ENCODE data around the gene BANF1.

Gene BANF1, protein sequence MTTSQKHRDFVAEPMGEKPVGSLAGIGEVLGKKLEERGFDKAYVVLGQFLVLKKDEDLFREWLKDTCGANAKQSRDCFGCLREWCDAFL

DNA sequence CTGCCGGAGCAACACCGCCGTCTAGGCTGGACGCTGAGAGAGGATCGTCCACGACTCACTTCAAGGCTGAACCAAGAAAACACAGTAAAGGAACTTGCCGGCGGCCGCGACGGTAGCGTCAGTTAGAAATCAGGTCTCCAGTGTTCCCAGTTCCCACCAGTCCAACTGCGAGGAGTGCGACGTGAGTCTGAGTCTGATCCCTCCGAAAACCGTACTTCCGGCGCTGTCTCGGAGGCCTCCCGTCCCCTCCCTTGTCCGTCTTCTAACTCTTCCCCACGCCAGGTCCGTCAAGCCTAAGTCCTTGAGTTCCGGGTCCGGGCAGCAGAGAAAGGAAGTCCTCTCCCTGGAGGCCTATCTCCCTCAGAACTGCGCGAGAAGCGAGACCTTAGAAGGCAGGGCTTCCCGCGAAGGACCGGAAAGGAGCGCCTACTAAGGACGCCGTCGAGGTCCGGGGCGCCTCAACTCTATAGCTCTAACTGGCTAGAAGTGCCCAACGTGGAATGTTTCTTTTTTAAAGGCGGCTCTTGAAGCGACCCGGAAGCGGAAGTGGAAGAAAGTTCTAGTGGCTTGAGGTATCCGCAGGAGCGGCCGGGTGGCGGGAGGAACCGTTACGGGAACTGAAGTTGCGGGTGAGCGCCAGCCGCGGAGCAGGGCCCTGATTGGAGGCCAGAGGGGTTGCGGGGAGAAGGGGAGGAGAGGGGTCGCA is at the start of gene BANF1, which contains the start of gene EIF1AD:
Gene BANF1, plus strand, starts transcription at position 562 of the 706 bp plus-strand sequence. CDS start 748 bp downstream, outside the sequence.
Gene EIF1AD, minus strand, starts transcription at position 216 of the 706 bp plus-strand sequence. CDS start 1,768 bp downstream, outside the sequence.
- peak; percentile 100 for DNase-seq

DNA sequence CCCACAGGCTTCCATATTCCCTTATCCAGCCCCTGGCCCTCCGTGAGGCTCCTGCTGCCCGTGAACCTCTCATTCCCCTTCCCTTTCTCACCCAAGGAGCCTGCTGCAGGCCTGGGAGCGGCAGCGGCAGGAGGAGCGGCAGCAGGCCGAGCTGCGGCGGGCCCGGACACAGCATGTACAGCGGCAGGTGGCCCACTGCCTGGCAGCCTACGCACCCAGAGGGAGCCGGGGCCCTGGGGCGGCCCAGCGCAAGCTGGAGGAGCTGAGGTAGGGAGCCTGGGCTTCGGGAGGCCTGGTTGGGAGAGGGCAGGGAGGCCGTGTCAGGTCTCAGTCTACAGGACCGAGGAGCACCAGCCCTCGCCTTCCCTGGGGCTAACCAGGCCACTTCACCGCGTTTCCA is 48.8 kb upstream of the BANF1 start:
- no peak for DNase-seq

DNA sequence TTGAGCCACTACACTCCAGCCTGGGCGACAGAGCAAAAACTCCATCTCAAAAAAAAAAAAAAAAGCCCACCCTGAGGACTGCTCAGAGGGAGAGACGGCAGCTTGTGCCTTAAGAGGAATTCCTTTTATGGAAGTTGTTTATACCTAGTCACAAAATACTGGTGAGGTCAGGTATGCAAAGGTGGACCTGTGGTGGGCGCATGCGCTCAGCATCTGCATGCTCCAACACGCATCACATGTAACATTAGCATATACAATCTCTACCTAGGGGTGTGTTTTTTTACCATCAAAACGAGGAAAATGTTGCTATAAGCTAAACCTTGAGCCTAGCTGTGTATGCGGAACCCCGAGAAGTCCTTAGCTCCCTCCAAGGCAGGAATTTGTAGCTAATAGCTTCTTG is 47.5 kb upstream of the BANF1 start:
- DNase-seq: peak; percentile 37

DNA sequence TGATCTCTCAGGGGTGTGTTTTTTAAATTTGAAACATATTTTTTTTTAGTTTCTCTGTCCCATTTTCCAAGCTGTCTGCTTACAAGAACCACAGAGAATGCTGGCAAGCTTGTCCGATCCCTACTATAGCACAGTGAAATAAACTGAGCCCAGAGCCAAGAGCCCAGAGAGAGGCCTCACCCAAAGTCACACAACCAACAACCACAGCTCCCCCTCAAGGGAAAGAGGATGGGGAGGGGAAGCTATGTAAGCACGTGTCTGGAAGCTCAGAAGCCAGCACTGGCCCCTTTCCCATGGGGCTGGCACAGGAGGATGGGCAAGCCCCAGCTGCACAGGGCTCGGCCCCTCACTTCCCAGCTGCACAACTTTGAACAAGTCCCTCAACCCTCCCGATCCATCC is 44.0 kb upstream of the BANF1 start:
- no peak for DNase-seq

DNA sequence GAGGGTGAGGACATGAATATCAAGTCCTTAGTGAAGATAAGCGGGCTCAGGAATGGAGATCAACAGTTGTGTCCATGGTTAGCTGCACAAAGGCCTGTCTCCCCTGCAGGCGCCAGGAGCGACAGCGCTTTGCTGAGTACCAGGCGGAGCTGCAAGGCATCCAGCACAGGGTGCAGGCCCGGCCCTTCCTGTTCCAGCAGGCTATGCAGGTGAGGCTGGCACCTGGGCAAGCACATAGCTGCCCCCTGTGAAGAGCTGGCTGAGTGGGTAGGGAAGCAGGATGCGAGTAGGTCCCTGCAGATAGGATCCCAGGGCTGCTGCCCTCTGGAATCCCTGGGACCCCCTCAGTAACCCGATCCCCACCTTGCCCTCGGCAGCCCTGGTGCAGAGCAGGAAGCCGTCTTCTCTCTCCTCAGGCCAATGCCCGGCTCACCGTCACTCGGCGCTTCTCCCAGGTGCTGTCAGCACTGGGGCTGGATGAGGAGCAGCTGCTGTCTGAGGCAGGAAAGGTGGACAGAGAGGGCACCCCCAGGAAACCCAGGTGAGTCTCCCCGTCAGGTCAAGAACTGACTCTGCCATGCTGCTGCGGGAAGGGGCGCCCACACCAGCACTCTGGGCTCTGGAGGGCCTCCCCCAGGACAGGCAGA is 43.4 kb upstream of the BANF1 start:
- DNase-seq: no peak

DNA sequence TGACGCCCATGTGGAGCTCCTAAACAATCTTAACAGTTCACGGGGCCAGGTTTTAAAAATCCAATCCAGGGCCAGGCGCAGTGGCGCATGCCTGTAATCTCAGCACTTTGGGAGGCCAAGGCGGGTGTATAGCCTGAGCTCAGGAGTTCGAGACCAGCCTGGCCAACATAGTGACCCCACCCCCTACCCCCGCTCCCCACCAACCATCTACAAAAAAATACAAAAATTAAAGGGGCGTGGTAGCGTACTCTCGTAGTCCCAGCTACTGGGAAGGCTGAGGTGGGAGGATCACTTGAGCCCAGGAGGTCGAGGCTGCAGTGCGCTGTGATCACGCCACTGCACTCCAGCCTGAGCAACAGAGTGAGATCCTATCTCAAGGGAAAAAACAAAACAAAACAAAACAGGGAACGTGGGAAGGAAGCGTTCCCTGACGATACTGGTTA is 41.5 kb upstream of the BANF1 start:
- no peak for DNase-seq

DNA sequence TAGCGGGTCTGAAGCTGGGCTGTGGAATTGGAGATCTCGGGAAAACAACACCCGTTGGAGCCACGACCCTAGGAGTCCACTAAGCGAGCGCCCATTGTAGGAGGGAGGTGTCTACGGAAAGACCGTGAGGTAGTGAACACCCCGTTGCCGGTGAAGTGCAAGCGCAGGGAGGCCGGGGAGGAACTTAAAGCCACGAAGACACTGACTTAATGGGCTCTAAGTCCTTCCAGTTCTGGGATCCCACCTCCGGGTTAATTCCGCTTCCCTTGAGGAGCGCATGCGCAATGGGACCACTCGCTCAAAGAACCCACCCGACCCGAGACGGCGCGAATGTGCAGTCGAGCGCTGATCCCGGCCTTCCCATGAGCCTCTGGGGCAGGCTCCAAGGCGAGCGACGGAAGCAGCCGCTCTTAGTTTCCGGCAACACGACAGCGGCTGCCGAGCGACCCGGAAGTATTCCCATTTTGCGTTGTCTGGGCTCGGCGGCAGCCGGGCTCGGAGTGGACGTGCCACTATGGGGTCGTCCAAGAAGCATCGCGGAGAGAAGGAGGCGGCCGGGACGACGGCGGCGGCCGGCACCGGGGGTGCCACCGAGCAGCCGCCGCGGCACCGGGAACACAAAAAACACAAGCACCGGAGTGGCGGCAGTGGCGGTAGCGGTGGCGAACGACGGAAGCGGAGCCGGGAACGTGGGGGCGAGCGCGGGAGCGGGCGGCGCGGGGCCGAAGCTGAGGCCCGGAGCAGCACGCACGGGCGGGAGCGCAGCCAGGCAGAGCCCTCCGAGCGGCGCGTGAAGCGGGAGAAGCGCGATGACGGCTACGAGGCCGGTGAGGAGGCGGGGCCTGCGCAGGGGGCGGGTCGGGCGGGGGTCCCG is 40.8 kb upstream of the BANF1 start, which contains the start of gene SART1:
Gene SART1, plus strand, starts transcription at position 468 of the 874 bp plus-strand sequence. Its CDS starts 47 bp downstream, at position 515.
- peak; percentile 97 for DNase-seq

DNA sequence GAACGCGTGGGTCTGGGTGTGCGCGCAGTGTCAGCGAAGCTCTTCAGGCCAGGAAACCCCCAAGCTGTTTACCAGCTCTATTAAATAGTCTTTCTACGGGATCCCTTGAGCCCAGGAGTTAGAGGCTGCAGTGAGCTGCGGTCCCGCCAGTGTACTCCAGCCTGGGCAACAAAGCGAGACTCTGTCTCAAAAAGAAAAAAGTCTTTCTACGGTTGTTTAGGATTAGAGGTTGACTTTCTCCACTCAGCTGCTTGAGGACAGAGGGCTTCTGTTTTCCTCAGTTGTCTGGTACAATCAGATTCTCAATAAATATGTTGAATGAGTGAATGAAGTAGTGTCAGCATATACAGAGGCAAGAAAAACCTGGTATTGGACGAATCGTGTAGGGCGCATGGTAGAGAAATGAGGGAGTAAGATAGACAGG is 40.1 kb upstream of the BANF1 start:
- DNase-seq: no peak

DNA sequence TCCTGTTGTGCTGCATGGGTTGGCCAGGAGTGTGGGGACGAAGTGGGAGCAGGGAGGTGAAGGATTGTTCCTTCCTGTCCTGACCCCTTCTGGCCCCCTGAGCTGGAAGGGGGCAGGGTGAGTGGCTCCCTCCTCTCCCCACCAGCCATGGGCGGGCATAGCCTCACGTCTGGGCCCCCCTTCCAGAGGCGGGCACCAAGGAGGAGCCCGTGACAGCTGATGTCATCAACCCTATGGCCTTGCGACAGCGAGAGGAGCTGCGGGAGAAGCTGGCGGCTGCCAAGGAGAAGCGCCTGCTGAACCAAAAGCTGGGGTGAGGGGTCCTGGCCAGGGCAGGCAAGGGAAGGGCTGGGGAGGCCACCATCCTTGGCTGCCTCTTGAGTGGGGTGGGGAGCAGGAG is 37.4 kb upstream of the BANF1 start:
- DNase-seq: no peak

DNA sequence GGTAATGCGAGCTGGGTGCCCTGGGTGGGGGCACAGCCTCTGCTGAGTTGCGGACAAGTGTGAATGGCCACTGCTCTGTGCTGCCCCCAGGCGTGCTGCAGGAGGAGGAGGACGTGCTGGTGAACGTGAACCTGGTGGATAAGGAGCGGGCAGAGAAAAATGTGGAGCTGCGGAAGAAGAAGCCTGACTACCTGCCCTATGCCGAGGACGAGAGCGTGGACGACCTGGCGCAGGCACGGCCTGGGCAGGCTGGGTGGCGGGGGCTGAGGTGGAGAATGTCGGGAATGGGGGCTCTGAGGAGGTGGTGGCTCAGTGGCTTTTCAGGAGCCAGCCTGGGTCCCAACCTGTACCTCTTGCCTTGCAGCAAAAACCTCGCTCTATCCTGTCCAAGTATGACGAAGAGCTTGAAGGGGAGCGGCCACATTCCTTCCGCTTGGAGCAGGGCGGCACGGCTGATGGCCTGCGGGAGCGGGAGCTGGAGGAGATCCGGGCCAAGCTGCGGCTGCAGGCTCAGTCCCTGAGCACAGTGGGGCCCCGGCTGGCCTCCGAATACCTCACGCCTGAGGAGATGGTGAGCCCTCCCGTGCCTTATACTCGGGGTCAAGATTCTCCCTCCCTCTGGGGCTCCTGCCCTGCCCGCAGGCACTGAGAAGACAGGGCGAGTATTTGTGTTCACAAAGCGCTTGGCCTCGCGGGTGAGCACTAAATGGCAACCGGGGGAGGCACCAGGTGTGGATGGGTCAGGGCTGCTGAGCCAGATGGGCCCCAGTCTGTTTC is 36.1 kb upstream of the BANF1 start:
- no peak for DNase-seq

DNA sequence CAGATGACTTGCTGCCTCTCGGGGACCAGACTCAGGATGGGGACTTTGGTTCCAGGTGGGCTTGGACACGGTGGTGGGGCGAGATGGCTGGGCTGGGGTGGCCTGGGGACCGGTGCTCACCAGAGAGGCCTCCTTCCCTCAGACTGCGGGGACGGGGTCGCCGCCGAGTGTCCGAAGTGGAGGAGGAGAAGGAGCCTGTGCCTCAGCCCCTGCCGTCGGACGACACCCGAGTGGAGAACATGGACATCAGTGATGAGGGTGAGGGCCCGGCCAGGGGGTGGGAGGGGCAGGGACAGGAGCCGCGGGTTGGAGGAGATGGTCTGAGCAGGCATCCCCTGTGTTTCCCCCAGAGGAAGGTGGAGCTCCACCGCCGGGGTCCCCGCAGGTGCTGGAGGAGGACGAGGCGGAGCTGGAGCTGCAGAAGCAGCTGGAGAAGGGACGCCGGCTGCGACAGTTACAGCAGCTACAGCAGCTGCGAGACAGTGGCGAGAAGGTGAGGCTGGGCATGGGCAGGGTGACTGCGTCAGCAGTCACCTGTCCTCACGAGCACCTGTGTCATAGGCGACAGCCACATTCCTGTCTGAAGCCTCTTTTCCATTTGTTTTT is 34.9 kb upstream of the BANF1 start:
- no peak for DNase-seq

DNA sequence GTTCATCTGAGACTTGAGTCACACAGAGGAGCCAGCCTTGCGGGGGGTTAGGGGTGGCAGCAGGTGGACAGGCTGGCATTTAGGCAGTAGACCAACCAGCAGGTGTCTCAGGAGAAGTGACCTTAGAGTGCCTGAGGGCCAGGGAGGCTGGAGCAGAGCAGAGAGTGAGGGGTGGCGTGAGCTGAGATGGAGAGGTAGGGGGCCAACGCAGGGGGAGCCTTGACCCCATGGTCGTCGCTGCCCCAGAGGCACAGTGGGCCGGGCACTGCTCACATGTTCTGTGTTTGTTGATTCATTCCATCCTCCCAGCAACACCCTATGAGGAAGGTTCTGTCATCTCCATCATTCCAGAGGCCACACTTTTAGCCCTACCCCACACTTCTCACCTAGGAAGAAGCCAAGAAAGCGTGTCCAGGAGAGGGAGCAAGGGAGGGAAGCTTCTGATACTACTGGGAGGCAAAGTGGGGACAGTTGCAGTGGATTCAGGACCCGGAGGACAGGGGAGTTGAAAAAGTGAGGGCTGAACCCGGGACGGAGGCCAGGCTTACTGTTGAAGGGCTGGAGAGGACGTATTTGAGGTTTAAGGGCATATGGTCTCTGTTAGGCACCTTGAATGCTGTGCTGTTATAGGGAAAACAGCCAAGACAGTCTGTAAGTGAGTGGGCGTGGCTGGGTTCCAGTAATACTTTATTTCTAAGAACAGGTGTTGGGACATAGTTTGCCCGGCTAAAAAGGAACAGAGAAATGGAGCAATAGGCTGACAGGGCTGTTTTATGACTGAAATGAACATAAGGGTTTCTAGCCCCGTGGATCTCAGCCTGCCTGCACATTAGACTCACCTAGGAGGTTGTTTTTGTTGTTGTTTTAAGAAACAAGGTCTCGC is 33.5 kb upstream of the BANF1 start:
- DNase-seq: no peak

DNA sequence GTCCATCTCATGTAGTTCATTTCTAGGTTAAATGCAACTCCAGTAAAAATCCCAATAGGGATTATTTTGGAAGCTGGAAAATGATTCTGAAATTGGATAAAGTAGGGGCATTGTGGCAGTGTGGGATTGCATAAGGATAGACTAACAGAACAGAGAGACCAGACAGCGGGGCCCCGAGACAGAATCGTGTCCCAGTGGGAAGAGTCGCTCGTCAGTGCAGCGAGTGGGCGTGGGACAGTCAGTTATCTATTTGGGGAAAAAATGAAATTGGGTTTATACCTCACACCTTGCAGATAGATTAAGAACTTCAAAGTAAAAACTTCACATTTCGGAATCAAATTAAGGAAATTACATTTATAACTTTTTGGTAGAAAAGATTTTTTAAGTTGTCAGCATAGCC is 30.2 kb upstream of the BANF1 start:
- no peak for DNase-seq

DNA sequence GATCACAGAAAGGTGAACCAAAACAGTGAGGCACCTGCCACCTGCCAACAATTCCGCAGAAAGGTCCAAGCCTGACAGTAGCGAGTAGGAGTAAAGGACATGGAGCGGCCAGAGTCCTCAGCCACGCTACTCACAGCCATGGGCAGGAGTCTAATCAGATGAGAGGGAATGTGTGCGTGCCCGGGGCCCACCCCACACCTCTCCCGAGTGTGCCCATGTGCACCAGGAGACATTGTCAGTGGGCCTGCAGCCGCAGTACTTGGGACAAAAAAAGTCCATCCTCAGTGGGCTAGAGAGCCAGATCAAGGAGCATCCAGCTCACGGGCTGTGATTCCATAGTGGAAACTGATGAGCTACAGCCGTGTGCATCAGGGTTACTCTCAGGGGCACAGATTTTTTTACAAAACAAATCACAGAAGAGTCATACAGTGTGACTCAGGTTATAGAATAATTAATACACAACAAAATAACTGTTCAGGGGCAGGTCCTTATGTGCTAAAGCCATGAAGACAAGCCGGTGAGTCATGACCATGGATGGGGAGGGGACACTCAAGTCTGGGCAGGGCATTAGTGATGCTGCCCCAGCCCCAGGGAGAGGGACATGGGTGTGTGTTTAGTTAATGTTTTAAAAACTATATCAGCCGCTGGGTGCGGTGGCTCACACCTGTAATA is 28.7 kb upstream of the BANF1 start:
- DNase-seq: no peak

DNA sequence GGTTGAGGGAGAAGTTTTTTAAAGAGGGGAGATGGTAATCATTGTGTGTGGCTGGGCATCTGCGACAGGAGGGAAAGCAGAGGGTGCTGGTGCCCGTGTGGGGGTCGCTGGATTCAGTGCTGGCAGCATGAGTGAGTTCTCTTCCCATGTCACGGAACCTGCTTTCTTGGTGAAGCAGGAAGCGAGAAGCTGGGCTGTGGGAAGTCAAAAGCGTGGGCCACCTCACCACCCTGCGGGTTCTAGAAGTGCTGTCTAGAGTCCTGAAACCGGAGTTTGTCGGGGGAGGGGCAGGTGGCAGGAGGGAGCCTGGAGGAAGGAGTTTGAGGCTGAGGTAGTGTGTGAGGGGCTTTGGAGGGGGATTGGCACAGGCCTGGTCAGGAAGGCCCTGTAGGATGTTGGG is 26.5 kb upstream of the BANF1 start:
- no peak for DNase-seq

DNA sequence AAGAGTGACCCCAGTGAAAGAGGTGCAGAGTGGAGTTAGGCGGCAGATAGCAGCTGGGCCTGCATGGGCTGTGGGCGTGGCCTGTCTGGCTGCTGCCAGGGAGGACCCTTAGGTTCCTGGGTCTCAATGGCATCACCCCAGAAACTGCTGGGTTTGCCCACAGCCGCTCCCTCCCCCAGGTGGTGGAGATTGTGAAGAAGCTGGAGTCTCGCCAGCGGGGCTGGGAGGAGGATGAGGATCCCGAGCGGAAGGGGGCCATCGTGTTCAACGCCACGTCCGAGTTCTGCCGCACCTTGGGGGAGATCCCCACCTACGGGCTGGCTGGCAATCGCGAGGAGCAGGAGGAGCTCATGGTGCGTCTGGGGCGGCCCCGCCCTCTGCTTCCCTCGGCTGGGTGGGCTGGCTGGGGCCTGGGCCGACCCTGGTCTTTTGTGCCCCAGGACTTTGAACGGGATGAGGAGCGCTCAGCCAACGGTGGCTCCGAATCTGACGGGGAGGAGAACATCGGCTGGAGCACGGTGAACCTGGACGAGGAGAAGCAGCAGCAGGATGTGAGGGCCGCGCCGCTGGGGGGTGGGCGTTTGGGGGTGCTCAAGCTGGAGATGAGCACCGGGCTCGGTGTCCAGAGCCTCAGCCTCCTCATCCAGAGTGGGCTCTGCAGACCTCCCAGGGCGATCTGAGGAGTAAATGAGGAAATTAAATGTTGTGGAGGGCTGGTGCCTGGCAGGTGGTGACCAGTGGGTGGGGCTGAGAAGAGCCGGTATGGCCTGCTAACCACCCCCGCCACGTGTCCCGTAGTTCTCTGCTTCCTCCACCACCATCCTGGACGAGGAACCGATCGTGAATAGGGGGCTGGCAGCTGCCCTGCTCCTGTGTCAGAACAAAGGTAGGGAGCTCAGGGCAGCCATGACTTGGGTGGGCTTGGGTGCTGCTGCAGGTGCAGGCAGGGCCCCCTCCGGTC is 25.8 kb upstream of the BANF1 start:
- DNase-seq: no peak

DNA sequence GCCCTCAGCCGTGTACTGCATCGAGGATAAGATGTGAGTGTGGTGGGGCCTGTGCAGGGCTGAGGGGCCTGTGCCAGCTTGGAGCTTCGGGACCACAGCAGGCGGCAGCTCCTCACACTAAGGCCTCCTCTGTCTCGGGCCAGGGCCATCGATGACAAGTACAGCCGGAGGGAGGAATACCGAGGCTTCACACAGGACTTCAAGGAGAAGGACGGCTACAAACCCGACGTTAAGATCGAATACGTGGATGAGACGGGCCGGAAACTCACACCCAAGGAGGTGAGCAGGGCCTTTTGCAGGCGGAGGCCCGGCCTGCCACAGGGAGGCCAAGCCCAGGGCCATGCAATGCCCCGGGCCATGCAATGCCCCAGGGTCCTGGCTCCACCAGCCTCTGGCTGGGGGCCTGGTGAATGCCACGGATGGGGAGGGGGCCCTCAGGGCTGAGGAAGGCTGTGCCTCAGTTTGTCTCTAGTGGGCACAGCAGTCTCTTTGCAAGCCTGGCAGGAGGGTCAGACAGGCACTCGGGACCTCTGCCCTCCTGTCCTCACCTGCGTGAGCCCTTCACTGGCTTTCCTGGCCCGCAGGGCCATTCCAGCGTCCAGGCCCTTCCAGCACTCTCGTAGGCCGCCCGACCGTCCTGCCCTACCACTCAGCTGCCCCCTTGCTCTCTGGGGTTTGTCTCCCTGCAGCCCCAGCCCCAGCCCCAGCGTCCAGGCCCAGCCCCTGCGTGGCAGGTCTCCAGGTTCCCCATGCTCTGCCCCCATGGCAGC is 24.5 kb upstream of the BANF1 start:
- DNase-seq: no peak

All from NCI-H526 treated with DMSO at 0.1 percent for 48 hours (cell line).